CD14-positive monocyte (primary cell): ENCODE results near the gene ERBB4. TPM values are rescaled to one million over a fixed set of nuclear protein-coding genes. Genes with fewer than 3 reads are reported as not detected.

Experiments
- DNase-seq, 3 donors: peaks; one replicate each; pipeline ENCODE4 v3.0.0-alpha.2; 2011 to 2022
- H2AFZ ChIP-seq: 2 replicates; pipeline ENCODE4 v1.6.0; 2012; ENCODE audit warnings: mild to moderate bottlenecking, low read depth, low read length, inconsistent platforms; ENCODE audit not compliant: insufficient read depth, poor library complexity, severe bottlenecking
- H3K27ac ChIP-seq, 2 donors: 1 replicate in 1 of 2; 2 replicates in 1 of 2; pipeline ENCODE4 v1.5.1; 2012 to 2013; ENCODE audit warnings: low read length in 2 of 2, control low read depth in 1 of 2, inconsistent platforms in 1 of 2, low read depth in 1 of 2, mild to moderate bottlenecking in 1 of 2
- H3K27me3 ChIP-seq, 2 donors: one replicate each; pipeline versions ENCODE4 v1.6.0 to v1.6.1; 2011 to 2013; ENCODE audit warnings: low read length in 2 of 2; ENCODE audit not compliant: control insufficient read depth in 2 of 2, insufficient read depth in 2 of 2
- H3K36me3 ChIP-seq, 2 donors: replicated peaks in 1 of 2; 1 replicate in 1 of 2; 2 replicates in 1 of 2; pipeline versions ENCODE4 v1.5.1 to v1.6.1; 2012 to 2013; ENCODE audit warnings: low read length in 2 of 2, control low read depth in 1 of 2, inconsistent platforms in 1 of 2, mild to moderate bottlenecking in 1 of 2; ENCODE audit not compliant: insufficient read depth in 2 of 2, control insufficient read depth in 1 of 2
- H3K4me1 ChIP-seq, 2 donors: 1 replicate in 1 of 2; 2 replicates in 1 of 2; pipeline versions ENCODE4 v1.5.1 to v1.6.1; 2012 to 2013; ENCODE audit warnings: low read length in 2 of 2, control low read depth in 1 of 2, inconsistent platforms in 1 of 2, mild to moderate bottlenecking in 1 of 2, moderate library complexity in 1 of 2; ENCODE audit not compliant: insufficient read depth in 2 of 2, control insufficient read depth in 1 of 2
- H3K4me2 ChIP-seq: replicated peaks from 2 replicates; pipeline ENCODE3; 2012; ENCODE audit warnings: low read length, moderate library complexity, mild to moderate bottlenecking; ENCODE audit not compliant: poor library complexity, severe bottlenecking; ENCODE audit errors: extremely low read depth
- H3K4me3 ChIP-seq, 3 experiments: fragments of 200-600 bp in 1 of 3; sonication (generic) in 1 of 3; replicated peaks in 1 of 3; 1 replicate in 2 of 3; 2 replicates in 1 of 3; pipeline ENCODE4 v1.5.1; 2011 to 2013; ENCODE audit warnings: low read length in 3 of 3, mild to moderate bottlenecking in 3 of 3, control low read depth in 2 of 3, low read depth in 2 of 3, inconsistent platforms in 1 of 3, moderate library complexity in 1 of 3
- H3K79me2 ChIP-seq: 2 replicates; pipeline ENCODE4 v1.6.0; 2012; ENCODE audit warnings: mild to moderate bottlenecking, control low read depth, inconsistent platforms, low read length, moderate library complexity; ENCODE audit not compliant: insufficient read depth
- H3K9ac ChIP-seq: 2 replicates; pipeline ENCODE4 v1.6.0; 2017; ENCODE audit warnings: low read length, mild to moderate bottlenecking; ENCODE audit not compliant: insufficient read depth, poor library complexity, severe bottlenecking
- H3K9me3 ChIP-seq, 2 donors: replicated peaks in 1 of 2; 1 replicate in 1 of 2; 2 replicates in 1 of 2; pipeline versions ENCODE4 v1.5.1 to v1.6.1; 2012 to 2013; ENCODE audit warnings: low read length in 2 of 2, control low read depth in 1 of 2; ENCODE audit not compliant: control insufficient read depth in 1 of 2, insufficient read depth in 1 of 2
- H4K20me1 ChIP-seq: 2 replicates; pipeline ENCODE4 v1.6.0; 2012; ENCODE audit warnings: mild to moderate bottlenecking, low read length, control low read depth, moderate library complexity; ENCODE audit not compliant: insufficient read depth
- H3K27ac Mint-ChIP-seq, 7 donors: one replicate each; pipeline ENCODE4 v1.8.0; 2020; ENCODE audit warnings: mild to moderate bottlenecking in 7 of 7, mixed read lengths in 7 of 7, moderate library complexity in 6 of 7, inconsistent platforms in 2 of 7
- H3K27me3 Mint-ChIP-seq, 3 donors: one replicate each; pipeline ENCODE4 v1.8.0; 2021 to 2022; ENCODE audit warnings: low read depth in 3 of 3, mild to moderate bottlenecking in 3 of 3, mixed read lengths in 3 of 3, moderate library complexity in 3 of 3, inconsistent platforms in 1 of 3
- H3K36me3 Mint-ChIP-seq, 2 donors: one replicate each; pipeline ENCODE4 v1.8.0; 2020; ENCODE audit warnings: mixed read lengths in 2 of 2, inconsistent platforms in 1 of 2, mild to moderate bottlenecking in 1 of 2
- H3K4me1 Mint-ChIP-seq: one replicate; pipeline ENCODE4 v1.8.0; 2020; ENCODE audit warnings: mild to moderate bottlenecking, mixed read lengths
- H3K4me3 Mint-ChIP-seq, 2 donors: one replicate each; pipeline ENCODE4 v1.8.0; 2020; ENCODE audit warnings: mild to moderate bottlenecking in 2 of 2, mixed read lengths in 2 of 2, moderate library complexity in 1 of 2
- H3K9me3 Mint-ChIP-seq, 7 donors: one replicate each; pipeline ENCODE4 v1.8.0; 2020 to 2022; ENCODE audit warnings: mixed read lengths in 7 of 7, mild to moderate bottlenecking in 6 of 7, moderate library complexity in 6 of 7, inconsistent platforms in 2 of 7
- CTCF ChIP-seq: fragments of 200-600 bp; IDR thresholded peaks from one replicate; pipeline ENCODE4 v1.8.0; 2022; ENCODE audit warnings: antibody characterized with exemption, mild to moderate bottlenecking
- WGBS: methylation state at CpG from one replicate; pipeline ENCODE4 v1.1.5; 2013; ENCODE audit warnings: missing lambda C conversion rate; ENCODE audit not compliant: insufficient coverage; 5-methylcytosine and 5-hydroxymethylcytosine counted together
- intact Hi-C, 2 donors: fragments of 100-400 bp; cut with micrococcal nuclease; formaldehyde crosslinking; loops; one replicate each; pipeline versions ENCODE4 v1.15.0 to v1.15.1; 2023
- polyA plus RNA-seq, 3 donors: library from polyadenylated mRNA; depleted of rRNA in 1 of 3; unstranded in 2 of 3; stranded (reverse) in 1 of 3; fragments of 300-500 nt in 2 of 3; fragments of >200 nt in 1 of 3; fragmentation: Illumina TruSeq in 2 of 3; gene quantifications; 1 replicate in 2 of 3; 2 replicates in 1 of 3; pipeline ENCODE4 v1.2.3, GENCODE V29; 2012 to 2021

The ERBB4 gene
- polyA plus RNA-seq, 3 donors, result not detected

GRCh38 chr2:211405036-211405435 is 1133.6 kb downstream of the ERBB4 start:
- peaks cover 0 to 2% (median 0%) of the 10 kb centered on the region in 7 donors for H3K9me3 Mint-ChIP-seq
- no peaks in the 10 kb centered on the region for H3K9me3 ChIP-seq
- no peak overlapping the region for H3K4me3 Mint-ChIP-seq
- WGBS, result no CpG with 5 or more reads among the region's 4 CpGs
- no peak overlapping the region for H3K27ac ChIP-seq
- no peaks in the 10 kb centered on the region for H3K4me1 Mint-ChIP-seq
- H4K20me1 ChIP-seq, result no peaks in the 10 kb centered on the region
- H3K4me3 ChIP-seq, result no peak overlapping the region
- no peaks in the 10 kb centered on the region for H3K27me3 ChIP-seq
- H3K36me3 ChIP-seq, result no peaks in the 10 kb centered on the region
- no peak for TF ChIP-seq CTCF
- no peak overlapping the region for H3K4me2 ChIP-seq
- no peak for DNase-seq
- H3K4me1 ChIP-seq, result no peaks in the 10 kb centered on the region
- no peak overlapping the region for H3K9ac ChIP-seq
- H3K79me2 ChIP-seq, result no peaks in the 10 kb centered on the region
- H3K27me3 Mint-ChIP-seq, result no peaks in the 10 kb centered on the region
- H2AFZ ChIP-seq, result no peak overlapping the region
- intact Hi-C loops, result no loop called here
- H3K36me3 Mint-ChIP-seq, result no peaks in the 10 kb centered on the region
- no peak overlapping the region for H3K27ac Mint-ChIP-seq

DNA sequence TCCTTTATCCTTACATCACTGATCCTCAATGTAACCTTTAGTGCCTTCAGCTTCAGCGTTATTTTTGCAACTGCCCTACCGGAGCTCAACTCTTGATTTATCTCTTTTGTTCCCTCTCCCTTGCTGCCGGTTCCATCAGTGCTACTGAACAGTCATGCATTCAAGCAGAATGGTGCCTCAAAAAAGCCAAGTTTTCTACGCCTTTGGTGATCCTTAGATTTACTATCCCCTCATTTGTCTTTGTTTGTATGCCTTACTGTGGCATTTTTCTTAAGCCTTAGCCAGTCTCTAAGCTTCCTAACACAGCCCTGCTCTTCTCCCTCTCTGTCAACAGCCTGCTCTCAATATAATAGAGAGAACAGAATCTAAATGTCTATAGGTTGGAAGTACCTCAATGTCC is 1134.5 kb downstream of the ERBB4 start:
- no peaks in the 10 kb centered on the region for H4K20me1 ChIP-seq
- H3K4me2 ChIP-seq, result no peak overlapping the region
- WGBS, result 77% methylated on average over 4 of the region's 4 CpGs
- H2AFZ ChIP-seq, result no peak overlapping the region
- H3K9ac ChIP-seq, result no peak overlapping the region
- DNase-seq, result no peak
- H3K79me2 ChIP-seq, result no peaks in the 10 kb centered on the region
- Mint-ChIP-seq H3K9me3 (peaks cover 0 to 2% (median 0%) of the 10 kb centered on the region in 7 donors), H3K27me3 (no peaks in the 10 kb centered on the region), H3K4me1 (no peaks in the 10 kb centered on the region), H3K4me3 (no peak overlapping the region), H3K27ac (peak overlapping the region in 1 of 7 donors; percentile 75), H3K36me3 (no peaks in the 10 kb centered on the region)
- TF ChIP-seq CTCF, result no peak
- no peaks in the 10 kb centered on the region for H3K4me1 ChIP-seq
- H3K27me3 ChIP-seq, result no peaks in the 10 kb centered on the region
- intact Hi-C loops, result no loop called here
- no peak overlapping the region for H3K4me3 ChIP-seq
- H3K27ac ChIP-seq, result no peak overlapping the region
- no peaks in the 10 kb centered on the region for H3K36me3 ChIP-seq
- no peaks in the 10 kb centered on the region for H3K9me3 ChIP-seq
